ENCODE results near the gene THSD1. TPM values are rescaled to one million over a fixed set of nuclear protein-coding genes. Genes with fewer than 3 reads are reported as not detected.

The THSD1 gene
- total and polyA plus RNA-seq, 2 donors from 2014 or later, result 2.2 to 6.4 TPM

Other genes starting within 250 kb of the THSD1 start
- 21.1 TPM for gene NEK3, start 246.6 kb downstream of the THSD1 start, total RNA-seq
- 17.4 TPM for gene NEK3, start 246.6 kb downstream of the THSD1 start, polyA plus RNA-seq (ENCODE audit: insufficient read depth, low read depth, low replicate concordance)
- 48.9 TPM for gene VPS36, start 44.5 kb upstream of the THSD1 start, total RNA-seq
- gene VPS36, start 44.5 kb upstream of the THSD1 start, polyA plus RNA-seq (ENCODE audit: insufficient read depth, low read depth, low replicate concordance), result 19.2 TPM
- gene CKAP2, start 49.3 kb upstream of the THSD1 start, total RNA-seq, result 5.8 TPM
- gene CKAP2, start 49.3 kb upstream of the THSD1 start, polyA plus RNA-seq (ENCODE audit: insufficient read depth, low read depth, low replicate concordance), result 4.9 TPM
- gene HNRNPA1L2, start 236.3 kb upstream of the THSD1 start, total RNA-seq, result 9.3 TPM
- 8.9 TPM for gene HNRNPA1L2, start 236.3 kb upstream of the THSD1 start, polyA plus RNA-seq (ENCODE audit: insufficient read depth, low read depth, low replicate concordance)
- gene SUGT1, start 246.7 kb upstream of the THSD1 start, total RNA-seq, result 51.5 TPM
- 55.8 TPM for gene SUGT1, start 246.7 kb upstream of the THSD1 start, polyA plus RNA-seq (ENCODE audit: insufficient read depth, low read depth, low replicate concordance)

All from kidney (tissue), 2 donors.